Transverse colon (tissue), 4 donors: ENCODE measurements around the gene SLF2. TPM values are rescaled to one million over a fixed set of nuclear protein-coding genes. Genes with fewer than 3 reads are reported as not detected.

Experiments
- DNase-seq: peaks from one replicate; pipeline ENCODE4 v3.0.0-alpha.2; 2019
- H3K27ac ChIP-seq, 4 donors: fragments of 200-600 bp; sonication (generic); 2 replicates each; pipeline ENCODE4 v1.5.1; 2016 to 2018; ENCODE audit warnings: inconsistent platforms in 4 of 4
- H3K27me3 ChIP-seq: fragments of 200-600 bp; sonication (generic); 2 replicates; pipeline ENCODE4 v1.5.1; 2017; ENCODE audit warnings: inconsistent platforms
- H3K36me3 ChIP-seq, 4 donors: fragments of 200-600 bp; sonication (generic); 2 replicates each; pipeline ENCODE4 v1.5.1; 2017 to 2019; ENCODE audit warnings: inconsistent platforms in 4 of 4
- H3K4me1 ChIP-seq, 4 donors: fragments of 200-600 bp; sonication (generic); 2 replicates each; pipeline ENCODE4 v1.5.1; 2017 to 2020; ENCODE audit warnings: inconsistent platforms in 4 of 4
- H3K4me3 ChIP-seq, 4 donors: fragments of 200-600 bp; sonication (generic); 1 replicate in 1 of 4; 2 replicates in 3 of 4; pipeline versions ENCODE4 v1.5.1 to v1.6.1; 2017 to 2019; ENCODE audit warnings: inconsistent platforms in 4 of 4
- H3K9me3 ChIP-seq, 2 donors: fragments of 200-600 bp; sonication (generic); 2 replicates each; pipeline ENCODE4 v1.5.1; 2017 to 2019; ENCODE audit warnings: inconsistent platforms in 2 of 2
- EP300 ChIP-seq: sonication (generic); formaldehyde crosslinking; IDR thresholded peaks from one replicate; pipeline ENCODE4 v1.6.1; 2017; ENCODE audit warnings: antibody characterized with exemption, low read depth
- POLR2A ChIP-seq: fragments of 450-650 bp; IDR thresholded peaks from one replicate; pipeline ENCODE4 v1.6.1; 2016; ENCODE audit warnings: antibody characterized with exemption, mild to moderate bottlenecking, moderate library complexity
- POLR2AphosphoS5 ChIP-seq, 3 donors: sonication (generic); formaldehyde crosslinking; IDR thresholded peaks; one replicate each; pipeline ENCODE4 v1.6.1; 2016; ENCODE audit warnings: antibody characterized with exemption in 3 of 3
- WGBS, 2 donors: methylation state at CpG; one replicate each; pipeline ENCODE4 v1.1.5; 2018; ENCODE audit warnings: low coverage in 1 of 2; 5-methylcytosine and 5-hydroxymethylcytosine counted together
- in situ Hi-C, 4 donors: fragments of 200-750 bp; cut with MboI; loops; one replicate each; pipeline versions ENCODE4 v1.15.0 to v1.15.1; 2017; ENCODE audit warnings: low sequenced_read_pairs in 3 of 4, low pct_ligation_motif_present in 1 of 4, low pct_unique_long_range_greater_than_20kb in 1 of 4
- intact Hi-C: fragments of 100-400 bp; cut with DNase I; formaldehyde crosslinking; loops from one replicate; pipeline ENCODE4 v1.15.1; 2023; ENCODE audit warnings: low total_unique reads
- total RNA-seq, 4 donors: library from RNA; depleted of rRNA; stranded (reverse); fragments of >200 nt; gene quantifications; one replicate each; pipeline ENCODE4 v1.1.0, GENCODE V29; 2016
- TF ChIP-seq, protein P1 (sequence below), 5 experiments: fragments of 200-600 bp in 3 of 5; fragments of 450-650 bp in 2 of 5; sonication (generic) in 3 of 5; IDR thresholded peaks; 1 replicate in 2 of 5; 2 replicates in 3 of 5; pipeline ENCODE4 v1.5.1; 2016 to 2017; ENCODE audit warnings: antibody characterized with exemption in 5 of 5, inconsistent platforms in 3 of 5, mild to moderate bottlenecking in 2 of 5, moderate library complexity in 1 of 5

Gene SLF2
- total RNA-seq, 4 donors from 2014 or later = 25.4 to 55.1 (median 33.1) TPM

DNA sequence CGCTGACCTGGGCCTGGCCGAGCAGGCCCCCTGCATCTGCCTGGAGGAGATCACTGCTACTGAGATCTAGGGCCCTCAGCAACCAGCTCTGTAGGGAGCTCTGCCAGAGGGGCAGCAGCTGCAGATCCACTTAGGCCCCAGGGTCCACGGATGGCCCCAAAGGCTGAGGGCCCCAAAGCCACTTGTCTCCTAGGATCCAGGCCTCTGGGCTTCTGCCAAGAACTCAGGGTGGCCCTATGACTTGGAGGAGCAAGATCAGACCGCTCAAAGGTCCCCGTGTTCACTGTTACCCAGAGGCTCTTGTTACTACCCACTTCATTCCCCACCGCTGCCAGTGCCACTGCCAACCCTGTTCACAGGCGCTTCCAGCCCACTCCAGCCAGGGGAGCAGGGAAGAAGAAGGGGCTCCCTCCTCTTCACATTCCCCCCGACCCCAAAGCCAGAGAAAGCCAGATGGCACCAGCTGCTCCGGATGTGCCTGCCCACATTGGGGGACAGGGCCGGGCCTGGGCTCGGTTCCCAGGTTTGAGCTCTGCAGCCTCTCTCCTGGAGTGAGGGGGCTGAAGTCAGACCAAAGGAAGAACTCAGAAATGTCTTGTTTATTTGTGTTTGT, 94.4 kb downstream of the SLF2 start:
- 43 to 64% methylated on average over 4 to 8 of the region's 11 CpGs for WGBS, 2 donors
- H3K36me3 ChIP-seq = peaks cover 0 to 15% (median 5%) of the 10 kb centered on the region in 4 donors
- H3K27ac ChIP-seq = peak overlapping the region; percentile 50 to 67 (median 55)
- in situ Hi-C loops (no loop called here), intact Hi-C loops (no loop called here)
- H3K27me3 ChIP-seq = no peaks in the 10 kb centered on the region
- TF ChIP-seq POLR2A = no peak
- no peak for TF ChIP-seq EP300
- TF ChIP-seq, protein P1, sequence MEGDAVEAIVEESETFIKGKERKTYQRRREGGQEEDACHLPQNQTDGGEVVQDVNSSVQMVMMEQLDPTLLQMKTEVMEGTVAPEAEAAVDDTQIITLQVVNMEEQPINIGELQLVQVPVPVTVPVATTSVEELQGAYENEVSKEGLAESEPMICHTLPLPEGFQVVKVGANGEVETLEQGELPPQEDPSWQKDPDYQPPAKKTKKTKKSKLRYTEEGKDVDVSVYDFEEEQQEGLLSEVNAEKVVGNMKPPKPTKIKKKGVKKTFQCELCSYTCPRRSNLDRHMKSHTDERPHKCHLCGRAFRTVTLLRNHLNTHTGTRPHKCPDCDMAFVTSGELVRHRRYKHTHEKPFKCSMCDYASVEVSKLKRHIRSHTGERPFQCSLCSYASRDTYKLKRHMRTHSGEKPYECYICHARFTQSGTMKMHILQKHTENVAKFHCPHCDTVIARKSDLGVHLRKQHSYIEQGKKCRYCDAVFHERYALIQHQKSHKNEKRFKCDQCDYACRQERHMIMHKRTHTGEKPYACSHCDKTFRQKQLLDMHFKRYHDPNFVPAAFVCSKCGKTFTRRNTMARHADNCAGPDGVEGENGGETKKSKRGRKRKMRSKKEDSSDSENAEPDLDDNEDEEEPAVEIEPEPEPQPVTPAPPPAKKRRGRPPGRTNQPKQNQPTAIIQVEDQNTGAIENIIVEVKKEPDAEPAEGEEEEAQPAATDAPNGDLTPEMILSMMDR (IDR thresholded peaks at IDR 0.05) = no peak
- no peak for TF ChIP-seq POLR2AphosphoS5 (IDR thresholded peaks at IDR 0.05)
- no peaks in the 10 kb centered on the region for H3K9me3 ChIP-seq
- no peak overlapping the region for H3K4me3 ChIP-seq
- peaks cover 3 to 26% (median 6%) of the 10 kb centered on the region in 4 donors for H3K4me1 ChIP-seq
- DNase-seq = no peak

- Histone ChIP-seq H3K4me3 (no peak overlapping the region), H3K36me3 (peaks cover 0 to 15% (median 5%) of the 10 kb centered on the region in 4 donors), H3K9me3 (no peaks in the 10 kb centered on the region), H3K4me1 (peaks cover 3 to 28% (median 14%) of the 10 kb centered on the region in 4 donors), H3K27me3 (no peaks in the 10 kb centered on the region), H3K27ac (peak overlapping the region; percentile 50 to 67 (median 55))
- DNase-seq = no peak
- TF ChIP-seq EP300 (no peak), POLR2A (no peak), POLR2AphosphoS5 (IDR thresholded peaks at IDR 0.05) (no peak)
- TF ChIP-seq, protein P1 (IDR thresholded peaks at IDR 0.05) = no peak
- 58 to 60% methylated on average over 7 to 13 of the region's 13 CpGs for WGBS, 2 donors
- intact Hi-C loops = no loop called here
- in situ Hi-C loops = no loop called here
Observed at GRCh38 chr10:101007915-101008822, 95.4 kb downstream of the SLF2 start.

DNA sequence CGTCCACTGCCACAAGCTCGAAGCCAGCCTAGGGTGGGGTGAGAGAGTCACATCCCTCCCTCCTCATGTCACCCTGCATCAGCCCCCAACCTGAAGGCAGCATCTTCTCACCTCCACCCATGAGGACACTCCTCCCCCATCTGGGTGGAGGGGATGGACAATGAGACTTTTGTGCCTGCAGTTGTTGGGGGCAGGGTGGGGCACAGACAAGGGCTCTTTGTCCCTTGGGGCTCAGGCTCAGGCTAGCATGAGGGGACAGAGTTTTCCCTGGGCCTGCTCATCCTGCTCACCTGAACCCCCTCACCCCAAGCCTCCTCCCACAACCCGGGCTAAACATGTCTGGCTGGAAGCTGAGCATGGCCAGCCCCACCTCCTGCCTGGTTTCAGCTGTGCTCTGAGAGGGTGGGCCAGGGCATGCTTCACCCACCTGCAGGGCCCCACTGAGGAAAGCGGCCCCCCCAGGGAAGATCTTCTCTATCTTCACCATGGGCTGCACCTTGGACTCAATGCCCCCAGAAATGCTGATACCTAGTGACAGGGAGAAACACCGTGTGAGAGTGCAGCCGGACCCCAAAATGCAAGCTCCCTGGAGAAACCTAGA, 96.2 kb downstream of the SLF2 start:
- TF ChIP-seq, protein P1 (IDR thresholded peaks at IDR 0.05) = no peak
- TF ChIP-seq EP300 (no peak), POLR2A (no peak), POLR2AphosphoS5 (IDR thresholded peaks at IDR 0.05) (no peak)
- Histone ChIP-seq H3K4me1 (peaks cover 3 to 32% (median 17%) of the 10 kb centered on the region in 4 donors), H3K4me3 (no peak overlapping the region), H3K27me3 (no peaks in the 10 kb centered on the region), H3K27ac (peak overlapping the region in 2 of 4 donors; percentile 50 to 67), H3K36me3 (peaks cover 0 to 9% (median 4%) of the 10 kb centered on the region in 4 donors), H3K9me3 (no peaks in the 10 kb centered on the region)
- intact Hi-C loops = no loop called here
- no peak for DNase-seq
- in situ Hi-C loops = no loop called here
- 63% methylated on average over 6 of the region's 6 CpGs; no CpG with 5 or more reads in 1 of the 2 donors for WGBS, 2 donors

DNA sequence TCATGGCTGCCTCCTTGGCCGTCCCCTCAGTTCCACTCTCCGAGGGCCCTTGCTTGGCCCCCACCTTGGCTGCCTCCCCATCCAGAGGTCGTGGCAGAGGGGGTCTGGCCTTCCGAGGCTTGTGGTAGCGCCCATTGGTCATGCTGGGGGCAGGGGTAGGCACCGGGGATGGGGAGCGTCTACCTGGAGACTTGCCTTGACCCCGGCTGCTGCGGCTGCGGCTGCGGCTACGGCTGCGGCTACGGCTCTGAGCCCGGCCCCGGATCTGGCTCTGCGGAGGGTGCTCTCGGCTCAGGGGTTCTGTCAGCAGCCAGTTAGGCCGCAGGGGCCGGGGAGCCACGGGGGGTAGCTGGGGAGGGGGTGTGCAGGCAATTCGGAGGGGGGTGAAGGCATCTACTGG, 97.6 kb downstream of the SLF2 start:
- Histone ChIP-seq H3K4me1 (peaks cover 3 to 32% (median 20%) of the 10 kb centered on the region in 4 donors), H3K36me3 (peaks cover 0 to 9% (median 3%) of the 10 kb centered on the region in 4 donors), H3K9me3 (no peaks in the 10 kb centered on the region), H3K27me3 (no peaks in the 10 kb centered on the region), H3K27ac (no peak overlapping the region), H3K4me3 (no peak overlapping the region)
- TF ChIP-seq EP300 = no peak
- TF ChIP-seq POLR2AphosphoS5 (IDR thresholded peaks at IDR 0.05) = no peak
- TF ChIP-seq, protein P1 (IDR thresholded peaks at IDR 0.05) = no peak
- TF ChIP-seq POLR2A = no peak
- in situ Hi-C loops = no loop called here
- intact Hi-C loops = loop anchor here (10.0 kb wide), 1 partner anchor 46 kb away; the partner anchor contains the start of gene SEMA4G
- 90% methylated on average over 11 of the region's 22 CpGs; no CpG with 5 or more reads in 1 of the 2 donors for WGBS, 2 donors
- no peak for DNase-seq
